Measurements from ENCODE around the gene MMP28. TPM values are rescaled to one million over a fixed set of nuclear protein-coding genes. Genes with fewer than 3 reads are reported as not detected.

Gene MMP28
- total RNA-seq, 1 experiment from 2014 or later: 1.2 TPM

- peak; percentile 78 for DNase-seq (ENCODE audit: low read depth)
Measured at GRCh38 chr17:35726127-35726952, 69.1 kb downstream of the MMP28 start.

GRCh38 chr17:35725802-35726126 is 69.7 kb downstream of the MMP28 start:
- DNase-seq (ENCODE audit: low read depth): no peak

DNA sequence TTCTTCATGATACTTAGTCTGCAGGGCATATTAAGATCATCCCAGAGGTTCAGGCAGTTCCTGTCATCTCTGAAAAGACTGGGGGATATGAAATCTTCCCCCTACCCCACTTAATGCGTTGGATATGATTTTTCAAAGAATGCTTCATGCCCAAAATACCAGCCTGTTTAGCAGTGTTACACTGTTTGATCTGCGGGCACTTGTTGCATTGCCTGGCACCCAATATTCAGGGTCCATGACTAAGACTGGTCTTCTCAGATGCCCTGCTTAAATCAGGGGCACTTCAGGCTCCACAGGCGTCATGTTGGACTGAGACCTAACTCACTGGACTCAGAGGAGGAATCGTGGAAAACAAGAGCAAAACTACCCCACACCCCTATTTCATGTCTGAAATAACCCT is 70.4 kb downstream of the MMP28 start:
- no peak for DNase-seq (ENCODE audit: low read depth)

DNA sequence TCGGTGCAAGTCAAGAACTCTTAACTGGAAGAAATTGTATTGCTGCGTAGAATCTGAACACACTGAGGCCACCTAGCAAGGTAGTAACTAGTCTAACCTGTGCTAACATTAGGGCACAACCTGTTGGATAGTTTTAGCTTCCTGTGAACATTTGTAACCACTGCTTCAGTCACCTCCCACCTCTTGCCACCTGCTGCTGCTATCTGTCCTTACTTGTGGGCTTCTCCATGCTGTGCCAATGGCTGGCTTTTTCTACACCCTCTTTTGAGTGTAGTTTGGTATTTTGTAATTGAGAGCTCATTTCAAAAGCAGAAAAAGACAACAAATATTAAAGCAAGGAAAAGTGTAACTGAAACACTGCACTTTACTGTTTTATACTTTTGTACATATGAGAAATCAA is 71.7 kb downstream of the MMP28 start:
- no peak for DNase-seq (ENCODE audit: low read depth)

DNA sequence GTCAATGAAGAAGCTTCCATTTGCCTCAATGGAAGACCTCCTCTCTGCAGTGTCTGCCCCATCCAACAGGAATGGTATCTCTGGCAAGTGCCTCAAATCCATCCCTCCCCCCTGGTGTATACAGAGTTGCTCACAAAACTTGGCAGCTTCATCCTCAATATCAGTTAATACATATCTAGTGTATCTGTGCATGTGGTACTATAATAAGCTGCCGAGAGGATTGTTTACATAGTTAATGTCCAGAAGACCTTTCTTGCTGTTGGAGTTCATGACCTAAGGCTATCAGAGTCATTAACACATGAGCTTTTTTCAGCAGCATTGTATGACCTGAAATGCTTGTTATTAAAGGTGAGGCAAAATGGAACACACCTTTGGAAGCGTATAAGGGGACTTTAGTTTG is 78.0 kb downstream of the MMP28 start:
- DNase-seq (ENCODE audit: low read depth): no peak

- no peak for DNase-seq (ENCODE audit: low read depth)
Measured at GRCh38 chr17:35716897-35717465, 78.5 kb downstream of the MMP28 start.

GRCh38 chr17:35716173-35716572 is 79.3 kb downstream of the MMP28 start:
- no peak for DNase-seq (ENCODE audit: low read depth)

Other genes starting within 250 kb of the MMP28 start
- gene SLFN14, start 234.8 kb downstream of the MMP28 start, total RNA-seq (2014; rRNA removed; shearing (Covaris generic)): not detected in 2 replicates
- 7.0 and 8.8 TPM in 2 replicates for gene PEX12, start 217.1 kb downstream of the MMP28 start, total RNA-seq (2014; rRNA removed; shearing (Covaris generic))
- 48.5 and 75.5 TPM in 2 replicates for gene AP2B1, start 208.3 kb downstream of the MMP28 start, total RNA-seq (2014; rRNA removed; shearing (Covaris generic))
- gene RASL10B, start 64.0 kb downstream of the MMP28 start, total RNA-seq (2014; rRNA removed; shearing (Covaris generic)): 0.71 and 0.89 TPM in 2 replicates
- gene GAS2L2, start 42.4 kb downstream of the MMP28 start, total RNA-seq (2014; rRNA removed; shearing (Covaris generic)): not detected in 2 replicates
- gene C17orf50, start 34.8 kb downstream of the MMP28 start, total RNA-seq (2014; rRNA removed; shearing (Covaris generic)): not detected in 2 replicates
- gene TAF15, start 13.8 kb upstream of the MMP28 start, total RNA-seq (2014; rRNA removed; shearing (Covaris generic)): 11.3 and 21.0 TPM in 2 replicates
- gene HEATR9, start 73.2 kb upstream of the MMP28 start, total RNA-seq (2014; rRNA removed; shearing (Covaris generic)): not detected in 2 replicates
- gene CCL5, start 84.7 kb upstream of the MMP28 start, total RNA-seq (2014; rRNA removed; shearing (Covaris generic)): 36.1 and 37.6 TPM in 2 replicates
- gene RDM1, start 135.1 kb upstream of the MMP28 start, total RNA-seq (2014; rRNA removed; shearing (Covaris generic)): 4.9 and 7.7 TPM in 2 replicates
- not detected in 2 replicates for gene LYZL6, start 148.1 kb upstream of the MMP28 start, total RNA-seq (2014; rRNA removed; shearing (Covaris generic))
- not detected in 2 replicates for gene CCL16, start 185.9 kb upstream of the MMP28 start, total RNA-seq (2014; rRNA removed; shearing (Covaris generic))
- gene CCL14, start 191.1 kb upstream of the MMP28 start, total RNA-seq (2014; rRNA removed; shearing (Covaris generic)): not detected in 2 replicates
- not detected in 2 replicates for gene CCL15, start 205.9 kb upstream of the MMP28 start, total RNA-seq (2014; rRNA removed; shearing (Covaris generic))
- gene CCL23, start 222.3 kb upstream of the MMP28 start, total RNA-seq (2014; rRNA removed; shearing (Covaris generic)): not detected in 2 replicates